Measurements from ENCODE around the gene FUT7. TPM values are rescaled to one million over a fixed set of nuclear protein-coding genes. Genes with fewer than 3 reads are reported as not detected.
A peak's percentile ranks its signal among the peaks of the same experiment; 100 is the strongest.

The FUT7 gene
- total and polyA plus RNA-seq, 2 of the 13 experiments (the other 11 are each of a cell fraction or from before 2014, with no cell fraction given), result 0.05 TPM; not detected in 1

GRCh38 chr9:137052998-137053943 is 21.4 kb upstream of the FUT7 start (continued):
- TF ChIP-seq POGK (CRISPR knock-in tag; conservative IDR thresholded peaks at IDR 0.05) (no peak), ZNF687 (CRISPR knock-in tag; IDR thresholded peaks at IDR 0.05) (peak; percentile 94), CENPBD1 (CRISPR knock-in tag; IDR thresholded peaks at IDR 0.05; ENCODE audit: borderline replicate concordance, low read depth) (no peak), ZNF605 (CRISPR knock-in tag; IDR thresholded peaks at IDR 0.05) (peak; percentile 77), SCMH1 (CRISPR knock-in tag; IDR thresholded peaks at IDR 0.05; ENCODE audit: borderline replicate concordance) (no peak), MTERF4 (CRISPR knock-in tag; IDR thresholded peaks at IDR 0.05) (0 out of 2 replicates have a peak, but pooled peaks have one; percentile 63), TCF12 (IDR thresholded peaks at IDR 0.05) (no peak), TCF12 (CRISPR knock-in tag; IDR thresholded peaks at IDR 0.05) (no peak), LRRFIP1 (CRISPR knock-in tag; conservative IDR thresholded peaks at IDR 0.05) (no peak), KDM5B (CRISPR knock-in tag; IDR thresholded peaks at IDR 0.05; ENCODE audit: borderline replicate concordance) (peak; percentile 42; the same call in 1 of the 2 replicates), ATRX (CRISPR knock-in tag; IDR thresholded peaks at IDR 0.05; ENCODE audit: borderline replicate concordance) (no peak)
- TF ChIP-seq, protein P1, sequence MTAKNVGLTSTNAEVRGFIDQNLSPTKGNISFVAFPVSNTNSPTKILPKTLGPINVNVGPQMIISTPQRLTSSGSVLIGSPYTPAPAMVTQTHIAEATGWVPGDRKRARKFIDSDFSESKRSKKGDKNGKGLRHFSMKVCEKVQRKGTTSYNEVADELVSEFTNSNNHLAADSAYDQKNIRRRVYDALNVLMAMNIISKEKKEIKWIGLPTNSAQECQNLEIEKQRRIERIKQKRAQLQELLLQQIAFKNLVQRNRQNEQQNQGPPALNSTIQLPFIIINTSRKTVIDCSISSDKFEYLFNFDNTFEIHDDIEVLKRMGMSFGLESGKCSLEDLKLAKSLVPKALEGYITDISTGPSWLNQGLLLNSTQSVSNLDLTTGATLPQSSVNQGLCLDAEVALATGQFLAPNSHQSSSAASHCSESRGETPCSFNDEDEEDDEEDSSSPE (CRISPR knock-in tag; IDR thresholded peaks at IDR 0.05), result no peak
- TF ChIP-seq, protein P2, sequence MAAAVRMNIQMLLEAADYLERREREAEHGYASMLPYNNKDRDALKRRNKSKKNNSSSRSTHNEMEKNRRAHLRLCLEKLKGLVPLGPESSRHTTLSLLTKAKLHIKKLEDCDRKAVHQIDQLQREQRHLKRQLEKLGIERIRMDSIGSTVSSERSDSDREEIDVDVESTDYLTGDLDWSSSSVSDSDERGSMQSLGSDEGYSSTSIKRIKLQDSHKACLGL (CRISPR knock-in tag; IDR thresholded peaks at IDR 0.05), result no peak; the same call in 1 of the 2 replicates
